ENCODE data around the gene EXOC3L4.
"Not testable (repeated sequence)": the region's sequence is repeated elsewhere in the genome, so short reads cannot be mapped to it uniquely, and the experiment has no call there.

DNA sequence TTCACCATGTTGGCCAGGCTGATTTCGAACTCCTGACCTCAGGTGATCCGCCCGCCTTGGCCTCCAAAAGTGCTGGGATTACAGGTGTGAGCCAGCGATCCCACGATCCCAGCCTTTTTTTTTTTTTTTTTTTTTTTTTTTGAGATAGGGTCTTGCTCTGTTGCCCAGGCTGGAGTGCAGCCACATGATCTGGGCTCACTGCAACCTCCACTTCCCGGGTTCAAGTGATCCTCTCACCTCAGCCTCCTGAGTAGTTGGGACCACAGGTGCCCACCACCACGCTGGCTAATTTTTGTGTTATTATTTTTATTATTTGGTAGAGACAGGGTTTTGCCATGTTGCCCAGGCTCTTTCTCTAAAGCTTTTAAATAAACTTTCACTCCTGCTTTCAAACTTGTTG lies 23.0 kb downstream of the EXOC3L4 start:
- TF ChIP-seq POLR2A (IDR thresholded peaks at IDR 0.05; ENCODE audit: low read depth, low read length); FOS (IDR thresholded peaks at IDR 0.05; ENCODE audit: borderline replicate concordance, insufficient read depth, low read length); EZH2 (IDR thresholded peaks at IDR 0.05; ENCODE audit: borderline replicate concordance, low read depth, low read length, severe bottlenecking); POLR2AphosphoS5 (IDR thresholded peaks at IDR 0.05; ENCODE audit: insufficient read depth, low read depth, low read length); MYC (IDR thresholded peaks at IDR 0.05; ENCODE audit: low read depth, low read length); JUN (IDR thresholded peaks at IDR 0.05; ENCODE audit: borderline replicate concordance, insufficient read depth, insufficient read length, low read depth): not testable (repeated sequence)
- TF ChIP-seq, protein P1, sequence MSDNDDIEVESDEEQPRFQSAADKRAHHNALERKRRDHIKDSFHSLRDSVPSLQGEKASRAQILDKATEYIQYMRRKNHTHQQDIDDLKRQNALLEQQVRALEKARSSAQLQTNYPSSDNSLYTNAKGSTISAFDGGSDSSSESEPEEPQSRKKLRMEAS (IDR thresholded peaks at IDR 0.05; ENCODE audit: insufficient read depth, insufficient read length), result not testable (repeated sequence)
- TF ChIP-seq, protein P2, sequence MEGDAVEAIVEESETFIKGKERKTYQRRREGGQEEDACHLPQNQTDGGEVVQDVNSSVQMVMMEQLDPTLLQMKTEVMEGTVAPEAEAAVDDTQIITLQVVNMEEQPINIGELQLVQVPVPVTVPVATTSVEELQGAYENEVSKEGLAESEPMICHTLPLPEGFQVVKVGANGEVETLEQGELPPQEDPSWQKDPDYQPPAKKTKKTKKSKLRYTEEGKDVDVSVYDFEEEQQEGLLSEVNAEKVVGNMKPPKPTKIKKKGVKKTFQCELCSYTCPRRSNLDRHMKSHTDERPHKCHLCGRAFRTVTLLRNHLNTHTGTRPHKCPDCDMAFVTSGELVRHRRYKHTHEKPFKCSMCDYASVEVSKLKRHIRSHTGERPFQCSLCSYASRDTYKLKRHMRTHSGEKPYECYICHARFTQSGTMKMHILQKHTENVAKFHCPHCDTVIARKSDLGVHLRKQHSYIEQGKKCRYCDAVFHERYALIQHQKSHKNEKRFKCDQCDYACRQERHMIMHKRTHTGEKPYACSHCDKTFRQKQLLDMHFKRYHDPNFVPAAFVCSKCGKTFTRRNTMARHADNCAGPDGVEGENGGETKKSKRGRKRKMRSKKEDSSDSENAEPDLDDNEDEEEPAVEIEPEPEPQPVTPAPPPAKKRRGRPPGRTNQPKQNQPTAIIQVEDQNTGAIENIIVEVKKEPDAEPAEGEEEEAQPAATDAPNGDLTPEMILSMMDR (IDR thresholded peaks at IDR 0.05; ENCODE audit: extremely low read depth in 1 of 2, insufficient read depth in 1 of 2, low read depth in 1 of 2, low read length in 2 of 2), result not testable (repeated sequence)
